ENCODE data around the gene C11orf21. TPM values are rescaled to one million over a fixed set of nuclear protein-coding genes. Genes with fewer than 3 reads are reported as not detected.

The C11orf21 gene
- total and polyA plus RNA-seq, 2 of the 8 experiments (the other 6 are each of a cell fraction or from before 2014, with no cell fraction given), result not detected

- Histone ChIP-seq H4K8ac (ENCODE audit: extremely low read depth, insufficient read depth, low read length) (no peak overlapping the region), H3K36me3 (ENCODE audit: control insufficient read depth in 2 of 4, insufficient read depth in 4 of 4, low read length in 3 of 4) (no peaks in the 10 kb centered on the region), H3K9ac (replicated peaks in 1 of 4; ENCODE audit: extremely low read depth in 1 of 4, low read depth in 3 of 4, low read length in 3 of 4) (no peak overlapping the region), H2BK120ac (replicated peaks; ENCODE audit: low read depth, low read length) (no peak overlapping the region), H2BK5ac (ENCODE audit: low read depth, low read length) (no peak overlapping the region), H3K18ac (ENCODE audit: extremely low read depth, low read length) (no peak overlapping the region), H3K9me3 (ENCODE audit: insufficient read depth in 2 of 2, low read depth in 1 of 2, low read length in 1 of 2) (no peaks in the 10 kb centered on the region), H3K4me1 (replicated peaks in 1 of 4; ENCODE audit: control insufficient read depth in 3 of 4, insufficient read depth in 4 of 4, low read length in 3 of 4) (peaks cover 0 to 5% (median 3%) of the 10 kb centered on the region in 4 experiments; a peak in 2 of 7 replicates), H2AFZ (ENCODE audit: low read length) (no peak overlapping the region), H3K79me2 (ENCODE audit: control insufficient read depth in 1 of 2, insufficient read depth in 2 of 2, low read length in 2 of 2) (no peaks in the 10 kb centered on the region), H4K91ac (replicated peaks; ENCODE audit: insufficient read length, low read length) (no peak overlapping the region), H3K27me3 (replicated peaks in 1 of 4; ENCODE audit: control insufficient read depth in 3 of 4, extremely low read depth in 1 of 4, insufficient read depth in 3 of 4, low read length in 3 of 4) (peaks cover 0 to 8% (median 2%) of the 10 kb centered on the region in 4 experiments; a peak in 4 of 7 replicates), H3K23ac (ENCODE audit: insufficient read length) (no peak overlapping the region), H2BK12ac (ENCODE audit: low read depth, low read length) (0 out of 2 replicates have a peak overlapping the region, but pooled peaks have one; percentile 39), H3K27ac (ENCODE audit: low read depth, low read length) (no peak overlapping the region), H3K79me1 (ENCODE audit: low read depth, low read length) (no peaks in the 10 kb centered on the region), H3K23me2 (ENCODE audit: low read depth, low read length) (no peaks in the 10 kb centered on the region), H2BK15ac (ENCODE audit: low read length) (0 out of 2 replicates have a peak overlapping the region, but pooled peaks have one; percentile 46), H2BK20ac (ENCODE audit: low read length) (no peak overlapping the region), H3K4me3 (ENCODE audit: extremely low read depth in 1 of 4, insufficient read depth in 2 of 4, low read depth in 3 of 4, low read length in 4 of 4) (no peak overlapping the region), H3K4ac (replicated peaks; ENCODE audit: insufficient read length, low read depth, low read length) (no peak overlapping the region), H4K20me1 (replicated peaks in 1 of 2; ENCODE audit: control insufficient read depth in 1 of 2, insufficient read depth in 2 of 2, low read length in 2 of 2) (peaks cover 0 to 2% of the 10 kb centered on the region in 2 experiments), H3K14ac (ENCODE audit: insufficient read length) (no peak overlapping the region), H2AK5ac (ENCODE audit: low read depth, low read length) (no peak overlapping the region), H4K5ac (ENCODE audit: insufficient read length, low read depth, low read length) (no peak overlapping the region), H3K56ac (replicated peaks; ENCODE audit: insufficient read length, low read depth, low read length) (no peak overlapping the region), H3K4me2 (ENCODE audit: insufficient read depth in 1 of 2, low read depth in 2 of 2, low read length in 2 of 2) (no peak overlapping the region)
- 87% methylated on average over 20 of the region's 20 CpGs; no CpG with 5 or more reads in 1 of the 2 experiments for WGBS, 2 experiments (ENCODE audit: extremely low coverage in 1 of 2, insufficient coverage in 1 of 2, insufficient read length in 1 of 2, insufficient replicate concordance in 2 of 2, low coverage in 1 of 2, low lambda C conversion rate in 2 of 2, missing lambda C conversion rate in 1 of 2)
- peak in 1 of 2 experiments; percentile 39 for DNase-seq (ENCODE audit: low read depth in 1 of 2, low spot score in 2 of 2)
- ChIA-PET POLR2A (ENCODE audit: partially characterized antibody) (interaction anchor here (0.6 kb wide), 1 partner anchor 815 kb away, joined by 3 read pairs; no protein-coding TSS in a partner anchor), CTCF (ENCODE audit: partially characterized antibody) (interaction anchor here (0.8 to 14.9 kb wide), 4 partner anchors 13 to 99 kb away, joined by 3 to 248 read pairs (median 12); no protein-coding TSS in a partner anchor)
- no peak for FAIRE-seq
- no peak for TF ChIP-seq NANOG (IDR thresholded peaks at IDR 0.05; ENCODE audit: insufficient read depth, low read depth, low read length, poor library complexity, severe bottlenecking)
- TF ChIP-seq CHD2 (IDR thresholded peaks at IDR 0.05; ENCODE audit: low read length), result no peak
- TF ChIP-seq RXRA (IDR thresholded peaks at IDR 0.05; ENCODE audit: insufficient read depth, low read depth, low read length), result no peak
- no peak for TF ChIP-seq POLR2AphosphoS5 (IDR thresholded peaks at IDR 0.05; ENCODE audit: low read depth, low read length)
- TF ChIP-seq RFX5 (IDR thresholded peaks at IDR 0.05; ENCODE audit: borderline replicate concordance, low read depth, low read length), result no peak
- TF ChIP-seq TAF1 (IDR thresholded peaks at IDR 0.05; ENCODE audit: low read depth, low read length), result no peak
- TF ChIP-seq CBX5 (IDR thresholded peaks at IDR 0.05; ENCODE audit: low read depth, low read length), result no peak
These were observed 8.2 kb downstream of the C11orf21 start for GRCh38 chr11:2293531-2293971.

All from H1 (cell line).